Cerebellar nuclear complex (tissue), 1 donor: ENCODE measurements around the gene TEPSIN.

ENCODE experiments used
- DNase-seq, 2 experiments: peaks; one replicate each; lab custom pipeline; 2025; lab: John Stamatoyannopoulos, UW

Gene TEPSIN

DNA sequence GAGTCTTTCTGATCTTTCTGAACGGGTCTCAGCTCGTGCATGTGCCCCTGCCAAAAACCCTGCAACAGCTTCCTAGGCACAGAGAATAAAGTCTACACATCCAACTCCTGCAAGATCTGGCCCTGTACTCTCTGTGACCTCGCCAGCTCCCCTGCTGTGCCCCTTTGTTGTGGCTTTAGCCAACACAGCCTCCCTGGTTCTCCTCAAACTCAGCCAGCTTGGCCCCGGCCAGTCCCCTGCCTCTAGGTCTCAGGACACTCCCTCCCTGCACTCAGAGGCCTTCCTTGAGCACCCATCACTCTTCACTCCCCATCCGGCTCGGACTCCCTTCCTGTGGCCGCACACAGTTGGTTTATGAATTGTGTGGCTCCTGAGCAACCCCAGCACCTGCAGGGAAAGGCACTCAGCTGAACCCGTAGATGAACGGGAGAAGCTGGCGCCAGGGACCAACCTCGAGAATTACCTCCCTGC lies 17.4 kb downstream of the TEPSIN start:
- DNase-seq: no peak

DNA sequence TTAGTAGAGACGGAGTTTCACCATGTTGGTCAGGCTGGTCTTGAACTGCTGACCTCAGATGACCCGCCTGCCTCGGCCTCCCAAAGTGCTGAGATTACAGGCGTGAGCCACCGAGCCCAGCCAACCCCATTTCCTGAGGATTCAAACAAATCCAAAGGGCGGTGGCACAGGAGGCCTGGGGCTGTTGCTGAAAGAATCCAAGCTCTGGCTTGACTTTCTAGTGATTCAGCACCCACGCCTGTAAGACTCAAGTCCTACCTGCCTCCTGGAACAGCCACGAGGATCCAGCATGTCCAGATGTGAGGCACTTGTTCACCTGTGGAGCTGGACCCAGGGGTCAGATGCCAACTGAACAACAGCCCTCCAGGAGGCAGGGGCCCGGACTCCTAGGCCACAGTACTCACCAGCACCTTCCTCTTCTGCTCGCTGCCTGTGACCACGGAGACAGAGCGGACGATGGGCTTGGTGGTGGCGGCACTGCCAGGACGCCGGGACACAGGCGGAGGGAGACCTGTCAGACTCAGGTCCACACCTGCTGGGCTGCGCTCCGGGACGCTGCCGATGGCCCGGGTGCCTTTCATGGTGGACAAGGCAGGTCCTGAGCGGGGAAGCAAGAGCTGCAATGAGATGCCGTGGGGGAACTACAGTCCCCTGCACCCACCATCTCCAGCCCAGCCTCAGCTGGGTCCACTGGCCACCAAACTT lies 19.2 kb downstream of the TEPSIN start:
- DNase-seq: no peak

DNA sequence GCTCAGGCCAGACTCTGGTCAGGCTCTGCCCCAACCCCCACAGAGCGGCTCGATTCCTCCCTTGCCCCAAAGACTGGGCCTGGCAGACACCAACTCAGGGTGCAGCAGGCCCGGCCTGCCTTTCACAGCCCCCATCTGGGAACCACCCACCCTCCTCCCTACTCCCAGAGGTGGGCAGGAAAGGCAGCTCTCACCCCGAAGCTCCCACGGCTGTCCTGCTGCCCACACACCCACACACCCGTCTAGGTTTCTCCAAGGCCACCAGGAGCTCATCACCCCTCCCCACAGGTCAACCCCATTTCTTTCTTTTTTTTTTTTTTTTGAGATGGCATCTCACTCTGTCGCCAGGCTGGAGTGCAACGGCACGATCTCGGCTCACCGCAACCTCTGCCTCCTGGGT lies 19.9 kb downstream of the TEPSIN start:
- DNase-seq: no peak

DNA sequence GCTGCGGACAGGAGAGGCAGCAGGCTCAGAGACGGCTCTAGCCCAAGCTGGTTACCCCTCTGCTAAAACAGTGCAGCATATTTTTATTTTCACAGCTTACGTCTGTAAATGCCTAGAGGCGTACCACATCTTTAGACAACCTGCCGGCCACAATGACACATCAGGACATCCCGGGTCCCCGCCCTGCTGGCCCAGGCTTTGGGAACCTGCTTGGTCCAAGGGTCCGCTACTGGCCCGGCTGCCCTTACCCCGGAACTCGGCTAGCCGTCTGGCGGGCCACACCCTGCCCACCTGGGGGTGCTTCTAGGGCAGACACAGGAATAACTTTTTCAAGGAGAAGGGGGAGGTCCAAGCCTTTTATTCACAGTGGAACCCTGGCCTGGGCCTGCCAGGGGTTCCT lies 20.4 kb downstream of the TEPSIN start:
- DNase-seq: no peak

DNA sequence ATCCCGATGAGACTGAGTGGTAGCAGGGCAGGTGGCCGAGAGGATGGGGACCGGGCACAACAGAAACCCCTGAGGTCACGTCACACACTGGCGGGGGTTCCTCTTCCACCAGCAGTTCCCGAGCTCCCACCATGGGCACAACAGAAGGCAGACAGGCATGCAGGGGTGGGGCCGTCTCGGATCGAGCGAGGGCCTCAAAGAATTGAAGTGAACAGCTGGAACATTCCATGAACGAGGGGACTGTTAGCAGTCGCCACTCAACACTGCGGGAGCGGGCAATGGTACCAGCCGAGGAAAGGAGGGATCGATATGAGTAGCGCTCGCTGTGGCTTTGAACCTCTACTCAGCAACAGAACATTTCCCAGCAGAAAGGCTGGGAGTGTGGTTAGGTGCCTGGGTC lies 21.4 kb downstream of the TEPSIN start:
- DNase-seq: no peak

DNA sequence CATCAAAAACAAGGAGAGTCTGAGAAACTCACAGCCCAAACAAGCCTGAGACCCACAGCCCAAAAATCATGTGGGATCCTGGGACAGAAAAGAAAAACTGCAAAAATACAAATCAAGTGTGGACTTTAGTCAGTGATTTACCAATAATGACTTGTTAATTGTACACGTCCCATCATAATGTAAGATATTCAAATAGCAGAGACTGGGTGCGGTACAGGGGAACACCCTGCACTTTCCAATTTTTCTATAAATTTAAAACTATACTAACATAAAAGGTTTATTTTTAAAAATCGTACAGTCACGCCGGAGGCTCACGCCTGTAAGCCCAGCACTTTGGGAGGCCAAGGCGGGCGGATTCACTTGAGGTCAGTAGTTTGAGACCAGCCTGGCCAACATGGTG lies 24.9 kb downstream of the TEPSIN start:
- DNase-seq: no peak

DNA sequence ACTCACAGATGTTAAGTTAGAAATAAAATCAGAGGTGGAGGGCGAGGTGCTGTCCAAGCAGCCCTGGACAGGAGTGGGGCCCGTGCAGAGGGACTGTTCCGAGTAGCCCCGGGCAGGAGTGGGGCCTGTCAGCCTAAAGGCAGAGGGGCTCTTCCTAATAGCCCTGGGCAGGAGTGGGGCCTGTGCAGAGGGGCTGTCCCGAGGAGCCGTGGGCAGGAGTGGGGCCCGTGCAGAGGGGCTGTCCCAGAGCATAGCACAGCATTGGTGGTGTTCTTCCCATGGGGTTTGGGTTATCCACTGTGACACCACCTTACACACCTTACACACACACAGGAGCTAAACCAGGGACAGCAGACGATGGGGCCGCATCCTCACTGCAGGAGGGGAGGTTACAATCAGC lies 26.5 kb downstream of the TEPSIN start:
- DNase-seq: no peak

DNA sequence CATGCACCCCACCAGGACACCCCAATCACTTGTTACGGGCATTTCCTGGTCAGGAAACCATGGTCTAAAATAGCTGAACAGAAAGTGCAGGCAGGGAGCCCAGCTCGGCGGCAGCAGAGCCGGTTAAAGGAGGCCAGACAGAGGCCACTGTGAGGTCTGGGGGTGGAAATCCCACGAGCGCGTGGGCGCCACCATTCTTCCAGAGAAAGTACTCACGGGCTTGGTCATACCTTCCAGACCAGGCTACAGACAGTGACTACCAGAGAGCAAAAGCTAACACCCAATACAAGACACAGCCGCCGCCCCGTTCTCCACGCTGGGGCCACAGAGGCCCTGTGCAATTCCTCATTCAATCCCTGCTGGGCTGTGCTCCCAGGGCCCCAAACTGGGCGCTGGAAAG lies 28.0 kb downstream of the TEPSIN start:
- DNase-seq: no peak

DNA sequence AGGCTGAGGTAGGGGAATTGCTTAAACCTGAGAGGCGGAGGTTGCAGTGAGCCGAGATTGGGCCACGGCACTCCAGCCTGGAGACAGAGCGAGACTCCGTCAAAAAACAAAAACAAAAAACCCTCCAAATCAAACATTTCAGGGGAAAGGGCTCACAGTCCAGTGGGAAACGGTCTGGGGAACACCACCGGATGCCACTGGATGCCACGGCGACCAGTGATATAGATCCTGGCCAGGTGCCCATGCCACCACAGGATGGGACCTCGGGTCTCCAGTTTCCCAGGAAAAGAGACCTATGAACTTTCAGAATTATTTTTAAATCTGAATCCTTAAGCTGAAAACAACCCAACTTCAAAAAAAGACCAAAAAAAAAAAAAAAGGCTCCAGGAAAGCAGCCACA lies 28.4 kb downstream of the TEPSIN start:
- no peak for DNase-seq

DNA sequence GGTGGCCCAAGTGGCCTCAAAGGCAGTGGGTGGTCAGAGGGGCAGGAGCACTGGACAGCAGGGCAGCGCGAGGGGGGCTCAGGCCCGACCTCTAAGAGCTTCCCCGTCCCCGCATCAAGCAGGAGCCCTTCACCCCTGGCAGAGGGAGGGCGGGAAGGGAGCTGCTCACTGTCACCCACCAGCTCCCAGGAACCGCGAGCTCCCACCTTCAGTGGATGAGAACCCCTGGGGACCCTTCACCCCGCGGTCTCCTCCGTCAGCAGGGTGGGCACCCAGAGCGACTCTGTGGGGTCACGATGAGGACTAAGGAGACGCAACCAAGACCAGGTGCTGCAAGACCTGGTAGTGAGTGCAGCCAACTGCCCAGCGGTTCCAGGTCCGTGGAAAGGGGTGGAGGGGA lies 29.7 kb downstream of the TEPSIN start:
- DNase-seq: no peak

DNA sequence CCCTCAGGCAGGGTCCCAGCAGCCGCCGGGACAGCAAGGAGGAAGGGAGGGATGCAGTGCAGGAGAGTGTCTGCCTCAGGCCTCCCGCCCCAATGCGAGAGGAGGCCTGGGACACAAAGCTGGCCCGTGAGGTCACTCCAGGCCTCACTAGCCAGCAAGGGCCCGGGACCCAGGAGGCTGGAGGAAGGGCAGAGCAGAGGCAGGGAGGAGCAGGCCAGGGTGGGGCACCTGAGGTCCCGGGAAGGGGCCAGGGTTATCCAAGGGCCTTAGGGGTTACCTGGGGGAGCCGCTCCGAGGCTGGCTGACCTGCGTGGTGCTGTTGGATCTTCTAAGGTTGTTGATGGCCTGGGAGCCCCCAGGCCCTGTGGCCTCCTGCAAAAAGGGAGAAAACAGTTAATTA lies 30.2 kb downstream of the TEPSIN start:
- no peak for DNase-seq

DNA sequence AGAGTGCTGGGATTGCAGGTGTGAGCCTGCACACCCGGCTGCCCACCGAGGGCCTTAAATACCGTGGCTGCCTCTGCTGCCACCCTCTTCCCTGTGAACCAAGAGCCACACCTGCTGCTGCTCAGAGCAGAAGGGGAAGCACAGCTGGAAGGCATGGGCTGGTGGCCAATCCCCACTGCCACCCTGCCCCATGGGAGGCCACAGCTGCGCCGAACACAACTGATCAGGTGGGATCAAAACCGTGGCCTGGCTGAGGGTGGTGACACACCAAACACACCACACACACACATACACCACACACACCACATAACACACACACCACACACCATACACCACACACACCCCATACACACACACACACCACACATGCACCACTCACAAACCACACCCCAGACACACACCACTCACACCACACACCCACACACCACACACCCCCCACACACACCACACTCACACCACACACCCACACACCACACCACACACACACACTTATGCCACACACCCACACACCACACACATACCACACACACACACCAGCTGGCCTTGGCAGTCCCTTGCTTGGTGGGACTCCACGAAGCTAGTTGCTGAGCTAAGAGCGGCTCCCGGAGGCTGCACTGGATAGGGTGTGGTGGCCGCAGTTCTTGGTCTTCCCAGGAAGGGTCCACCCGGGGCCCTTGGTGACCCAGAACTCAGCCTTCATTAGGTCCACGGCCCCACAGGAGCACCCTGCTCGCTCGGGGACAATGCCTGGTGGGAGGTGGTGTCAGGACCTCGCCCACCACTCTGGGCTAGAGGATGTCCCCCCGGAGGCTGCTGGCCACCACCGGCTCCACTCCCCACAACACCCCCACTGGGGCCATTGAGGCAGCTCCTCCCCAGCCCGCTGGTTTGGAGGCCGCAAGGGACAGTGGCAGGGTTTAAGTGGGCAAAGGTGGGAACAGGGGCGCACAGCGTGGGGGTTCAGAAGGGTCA lies 31.0 kb downstream of the TEPSIN start:
- DNase-seq: no peak

DNA sequence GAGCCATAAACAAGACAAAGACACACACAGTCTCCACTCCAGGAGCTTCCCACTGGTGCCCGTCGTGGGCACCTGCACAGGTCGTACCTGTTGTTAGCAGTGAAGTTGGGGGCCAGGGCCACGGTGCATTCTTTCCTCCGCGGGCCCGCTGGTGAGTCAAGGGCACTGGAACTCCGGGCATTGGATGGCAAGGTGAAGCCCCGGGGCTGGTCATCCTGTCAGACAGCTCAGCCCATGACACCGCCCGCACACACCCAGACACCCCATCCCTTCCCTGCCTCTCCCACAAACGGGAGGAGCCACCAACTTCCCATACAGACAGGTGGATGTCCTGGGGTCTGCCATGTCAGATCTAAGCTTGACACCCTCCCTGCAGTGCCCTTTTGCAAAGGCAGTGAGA lies 32.2 kb downstream of the TEPSIN start:
- no peak for DNase-seq

DNA sequence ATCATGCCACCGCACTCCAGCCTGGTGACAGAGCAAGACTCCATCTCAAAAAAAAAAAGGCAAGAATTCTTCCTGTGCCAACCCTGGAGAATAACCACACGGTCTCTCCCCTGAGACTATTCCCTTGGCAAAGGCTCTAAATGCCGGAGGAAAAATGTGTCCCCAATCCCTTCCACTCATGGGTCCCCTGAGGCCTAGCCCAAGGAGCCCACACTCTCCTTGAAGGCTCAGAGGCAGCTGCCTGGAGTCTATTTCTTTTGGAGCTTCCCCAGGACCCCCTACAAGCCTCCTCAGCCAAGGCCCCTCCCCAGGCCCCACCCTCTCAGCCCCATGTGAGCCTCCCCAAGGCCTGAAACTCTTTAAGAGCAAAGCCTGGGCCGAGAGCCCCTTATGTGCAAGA lies 32.7 kb downstream of the TEPSIN start:
- DNase-seq: no peak

DNA sequence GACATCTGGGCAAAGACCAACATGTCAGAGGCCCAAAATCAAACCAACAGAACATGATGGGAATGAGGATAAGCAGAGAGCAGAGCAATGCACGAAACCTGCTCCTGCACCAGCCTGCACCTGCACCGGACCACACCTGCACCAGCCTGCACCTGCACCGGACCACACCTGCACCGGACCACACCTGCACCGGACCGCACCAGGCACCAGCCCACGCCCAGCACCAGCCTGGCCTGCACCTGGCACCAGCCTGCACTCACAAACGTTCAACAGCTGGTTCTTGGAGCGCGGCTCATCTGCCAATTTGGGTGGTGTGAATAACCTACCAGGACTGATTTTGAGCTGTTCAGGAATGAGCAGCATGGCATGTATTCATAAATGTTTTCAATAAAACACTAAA lies 34.3 kb downstream of the TEPSIN start:
- DNase-seq: no peak

DNA sequence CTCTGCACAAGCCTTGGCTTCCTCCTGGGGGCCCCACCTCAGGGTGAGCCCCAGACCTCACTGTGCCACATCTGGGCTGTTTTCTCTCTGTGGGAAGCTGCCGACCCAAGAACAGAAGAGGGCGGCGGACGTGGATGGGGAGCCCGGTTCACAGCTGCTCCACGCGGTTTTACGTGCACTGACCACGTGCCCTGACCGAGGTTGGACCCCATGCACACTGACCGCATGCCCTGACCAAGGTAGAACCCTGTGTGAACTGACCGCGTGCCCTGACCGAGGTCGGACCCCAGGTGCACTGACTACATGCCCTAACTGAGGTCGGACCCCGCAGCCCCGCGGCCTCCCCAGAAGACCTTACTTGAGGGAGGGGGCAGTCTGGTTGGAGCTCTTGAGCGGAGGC lies 35.7 kb downstream of the TEPSIN start:
- no peak for DNase-seq

DNA sequence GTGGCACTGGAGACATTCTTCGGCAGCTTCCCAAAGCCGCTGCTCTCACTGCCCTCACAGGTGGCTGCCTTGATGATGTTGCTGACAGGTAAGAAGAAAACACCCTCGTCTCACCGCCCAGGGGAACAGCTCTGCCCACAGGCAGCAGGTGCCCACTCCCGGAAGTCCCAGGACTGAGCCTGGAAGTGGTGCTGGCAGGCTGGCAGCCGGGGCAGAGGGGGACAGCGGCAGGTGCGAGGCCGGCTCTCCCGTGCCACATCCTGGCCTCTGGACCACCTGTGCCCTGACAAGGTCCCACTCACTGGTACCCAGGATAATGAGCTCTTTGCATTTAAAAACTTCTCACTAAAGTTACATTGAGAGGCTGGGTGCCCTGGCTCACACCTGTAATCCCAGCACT lies 36.5 kb downstream of the TEPSIN start:
- DNase-seq: no peak

DNA sequence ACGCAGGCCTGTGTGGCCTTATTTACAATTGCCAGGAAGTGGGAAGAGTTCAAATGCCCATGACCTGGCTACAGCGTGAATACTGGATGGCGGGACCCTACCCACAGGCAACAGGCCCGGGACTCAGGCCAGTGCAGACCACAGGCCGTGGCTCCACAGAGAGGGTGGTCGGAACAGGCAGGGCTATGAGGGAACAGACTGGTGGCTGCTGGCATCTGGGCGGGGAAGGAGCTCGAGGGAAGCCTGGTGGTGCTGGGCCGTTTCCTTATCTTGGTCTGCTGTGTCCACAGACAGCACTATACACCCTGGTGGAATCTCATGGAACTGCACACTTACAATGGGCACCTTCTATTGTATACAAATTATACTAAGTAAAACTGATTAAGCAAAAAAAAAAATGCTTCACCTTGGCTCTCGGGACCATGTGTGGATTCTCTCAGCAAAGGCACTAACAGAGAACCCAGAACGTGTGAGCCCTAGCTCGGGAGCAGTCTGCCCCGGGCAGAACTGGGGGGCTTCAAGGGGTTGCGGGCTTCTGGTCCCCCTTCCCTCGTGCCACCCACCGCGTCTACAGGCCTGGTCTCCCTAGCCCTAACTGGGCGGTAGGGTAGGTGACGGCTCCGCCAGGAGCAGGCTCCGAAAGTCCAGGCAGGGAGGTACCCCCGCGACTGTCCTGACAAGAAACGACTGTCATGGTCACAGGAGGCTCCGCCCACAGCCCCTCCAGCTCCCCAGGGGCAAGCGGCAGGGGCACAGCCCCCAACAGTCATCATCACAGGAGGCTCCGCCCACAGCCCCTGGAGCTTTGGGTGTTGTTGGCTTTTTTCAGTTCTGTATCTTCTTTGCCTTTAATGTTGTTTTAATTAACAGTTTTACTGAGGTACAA lies 37.9 kb downstream of the TEPSIN start:
- DNase-seq: peak in 1 of 2 experiments; percentile 11

DNA sequence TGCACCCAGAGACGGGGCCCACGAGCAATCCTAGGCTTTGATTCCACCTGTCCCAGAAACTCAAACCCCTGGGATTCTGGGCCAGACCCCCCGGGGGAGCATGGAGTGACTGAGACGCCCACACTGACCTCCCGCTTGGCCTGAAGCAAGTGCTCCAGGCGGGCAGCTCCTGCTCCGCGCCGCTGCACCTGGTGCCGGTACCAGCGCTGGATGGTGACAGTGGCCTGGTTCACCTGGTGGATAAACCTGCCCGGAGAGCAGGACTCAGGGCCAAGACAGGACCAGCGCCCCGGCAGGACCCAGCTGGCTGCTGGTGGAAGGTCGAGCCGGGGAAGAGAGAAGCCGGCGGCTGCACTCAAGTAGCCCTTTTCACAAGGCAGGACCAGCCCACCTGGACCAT lies 38.7 kb downstream of the TEPSIN start:
- no peak for DNase-seq

DNA sequence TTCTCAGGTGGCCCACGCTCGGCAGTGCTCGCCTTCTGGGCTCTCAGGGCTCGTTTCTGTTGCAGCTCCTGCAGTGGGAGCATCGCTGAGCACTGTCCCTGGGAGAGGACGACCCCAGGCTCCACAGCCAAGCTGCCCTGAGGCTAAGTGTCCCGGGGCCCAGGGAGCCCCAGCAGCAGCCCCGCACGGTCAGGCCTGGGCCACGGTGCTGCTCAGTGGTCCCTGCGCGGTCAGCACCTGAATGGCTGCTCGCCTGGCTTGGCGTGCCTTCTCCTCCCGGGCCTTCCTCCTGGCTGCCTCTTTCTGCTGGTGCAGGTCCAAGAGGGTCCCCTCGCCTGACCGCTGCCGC lies 39.4 kb downstream of the TEPSIN start:
- DNase-seq: no peak

DNA sequence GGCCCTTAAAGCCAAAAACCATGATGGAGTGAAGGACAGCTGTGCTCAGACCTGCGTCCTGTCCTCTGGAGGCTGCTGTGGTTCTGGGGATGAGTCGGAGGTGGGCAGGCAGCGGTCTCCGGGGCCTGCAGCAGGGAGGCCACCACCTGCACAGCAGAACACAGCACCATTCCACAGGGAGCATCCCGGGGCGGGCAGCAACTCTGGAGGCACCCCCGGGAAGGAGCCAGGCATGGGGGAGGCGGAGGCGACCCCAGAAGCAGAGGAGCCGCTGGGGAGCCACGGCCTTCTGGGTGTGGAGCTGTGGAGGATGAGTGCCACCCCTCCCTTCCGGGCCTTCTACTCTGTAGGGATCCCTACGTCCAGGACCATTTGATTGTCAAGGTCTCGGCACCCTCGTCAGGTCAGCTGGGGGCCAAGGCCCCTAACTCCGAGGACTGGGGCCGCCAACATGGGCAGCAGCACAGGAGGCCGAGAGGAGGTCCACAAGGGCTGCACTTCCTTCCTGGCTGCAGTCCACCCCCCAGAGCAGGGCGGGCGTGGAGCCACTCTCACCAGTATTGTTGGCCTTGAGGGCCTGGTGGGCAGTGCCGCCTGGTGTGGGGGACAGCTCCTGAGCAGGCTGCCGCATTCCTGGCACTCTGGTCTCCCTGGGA lies 39.9 kb downstream of the TEPSIN start:
- DNase-seq: no peak
